HG03571 (cell line): ENCODE results near the gene SLC38A10.

Experiments
- ATAC-seq: cut with Tn5 transposase; IDR thresholded peaks from one replicate; pipeline ENCODE4 v1.9.1; 2021; ENCODE audit not compliant: unreplicated experiment

The SLC38A10 gene

DNA sequence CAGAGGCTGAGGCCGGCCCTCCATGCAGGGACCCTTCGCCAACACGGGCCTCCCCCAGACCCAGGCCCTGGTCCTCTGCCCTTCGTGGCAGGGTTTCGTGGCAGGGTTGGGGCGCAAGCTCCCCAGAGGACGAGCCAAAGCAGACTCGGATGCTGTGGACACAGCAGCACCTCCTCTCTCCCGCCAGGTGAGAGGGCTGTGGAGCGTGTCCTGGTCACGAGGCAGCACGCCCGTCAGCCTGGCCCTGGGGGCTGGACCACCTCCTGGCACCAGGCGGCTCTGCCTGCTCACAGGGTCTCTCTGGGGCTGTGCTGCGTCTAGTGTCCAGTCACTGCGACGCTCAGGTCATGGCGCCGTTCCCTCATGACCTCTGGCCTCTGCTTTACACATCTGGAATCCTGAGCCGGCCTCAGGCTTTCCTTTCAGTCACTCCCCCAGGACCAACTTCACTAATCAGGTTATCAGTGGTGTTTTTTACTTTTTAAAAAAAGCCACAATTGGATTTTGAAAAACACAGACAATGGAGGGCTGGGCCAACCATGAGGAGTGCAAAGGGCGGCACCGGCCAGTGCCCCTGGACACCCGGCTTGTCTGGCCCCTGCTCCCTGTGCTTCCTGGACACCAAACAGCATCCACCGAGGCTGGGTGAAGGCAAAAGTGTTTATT, 50.6 kb downstream of the SLC38A10 start:
- no peak for ATAC-seq

DNA sequence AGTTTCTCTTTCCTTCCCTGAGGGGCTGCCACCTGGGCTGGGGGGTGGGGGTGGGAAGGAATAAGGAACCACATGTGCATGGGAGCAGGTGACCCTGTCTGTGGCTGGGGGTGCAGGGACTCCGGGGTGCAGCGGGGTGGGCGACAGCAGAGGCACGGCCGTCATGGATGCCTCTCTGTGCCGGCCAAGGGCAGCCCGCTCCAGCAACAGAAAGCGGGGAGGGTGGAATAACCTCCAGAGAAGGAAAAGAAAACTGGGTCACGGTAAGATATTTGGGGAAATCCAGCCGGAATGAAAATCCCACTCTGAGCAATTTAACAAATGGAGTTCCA, 51.8 kb downstream of the SLC38A10 start:
- no peak for ATAC-seq

DNA sequence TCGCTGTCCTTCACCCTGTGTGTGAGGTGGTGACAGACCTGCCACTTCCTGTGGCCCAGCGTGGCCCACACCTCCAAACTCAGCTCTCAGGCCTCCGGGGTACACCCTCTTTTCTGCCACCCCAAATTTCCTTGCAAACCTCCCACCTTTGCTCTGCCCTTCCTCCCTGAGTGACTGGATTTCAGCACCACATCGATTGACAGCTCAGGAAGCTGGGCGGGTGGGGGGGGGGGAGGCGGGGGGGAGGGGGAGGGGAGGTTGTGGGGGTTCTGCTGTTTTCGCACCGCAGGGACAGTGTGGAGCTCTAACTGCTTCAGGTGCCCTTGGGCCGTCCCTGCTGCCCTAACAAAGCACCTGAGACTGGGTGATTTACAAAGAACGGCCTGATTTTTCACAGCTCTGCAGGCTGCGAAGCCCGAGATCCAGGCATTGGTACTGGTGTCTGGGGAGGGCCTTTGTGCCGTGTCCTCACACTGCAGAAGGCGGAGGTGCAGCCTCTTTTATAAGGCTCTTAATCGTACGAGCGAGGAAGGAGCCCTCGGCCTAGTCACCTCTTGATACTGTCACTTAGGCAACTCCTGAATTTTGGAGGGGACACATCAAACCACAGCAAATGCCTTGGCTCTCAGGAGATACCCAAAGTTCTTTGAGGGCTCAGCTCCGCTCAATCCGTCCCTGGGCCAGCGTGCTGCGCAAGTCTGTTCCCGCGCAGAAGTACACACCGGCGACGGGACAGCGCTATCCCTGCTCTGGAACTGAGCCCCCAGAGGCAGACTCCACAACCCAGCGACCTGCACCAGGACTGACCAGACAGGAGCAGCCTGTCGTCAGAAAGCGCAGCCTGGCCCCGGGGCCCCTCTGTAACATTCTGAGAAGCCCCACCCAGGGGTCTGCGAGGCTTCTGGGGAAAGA, 52.4 kb downstream of the SLC38A10 start:
- ATAC-seq = no peak

DNA sequence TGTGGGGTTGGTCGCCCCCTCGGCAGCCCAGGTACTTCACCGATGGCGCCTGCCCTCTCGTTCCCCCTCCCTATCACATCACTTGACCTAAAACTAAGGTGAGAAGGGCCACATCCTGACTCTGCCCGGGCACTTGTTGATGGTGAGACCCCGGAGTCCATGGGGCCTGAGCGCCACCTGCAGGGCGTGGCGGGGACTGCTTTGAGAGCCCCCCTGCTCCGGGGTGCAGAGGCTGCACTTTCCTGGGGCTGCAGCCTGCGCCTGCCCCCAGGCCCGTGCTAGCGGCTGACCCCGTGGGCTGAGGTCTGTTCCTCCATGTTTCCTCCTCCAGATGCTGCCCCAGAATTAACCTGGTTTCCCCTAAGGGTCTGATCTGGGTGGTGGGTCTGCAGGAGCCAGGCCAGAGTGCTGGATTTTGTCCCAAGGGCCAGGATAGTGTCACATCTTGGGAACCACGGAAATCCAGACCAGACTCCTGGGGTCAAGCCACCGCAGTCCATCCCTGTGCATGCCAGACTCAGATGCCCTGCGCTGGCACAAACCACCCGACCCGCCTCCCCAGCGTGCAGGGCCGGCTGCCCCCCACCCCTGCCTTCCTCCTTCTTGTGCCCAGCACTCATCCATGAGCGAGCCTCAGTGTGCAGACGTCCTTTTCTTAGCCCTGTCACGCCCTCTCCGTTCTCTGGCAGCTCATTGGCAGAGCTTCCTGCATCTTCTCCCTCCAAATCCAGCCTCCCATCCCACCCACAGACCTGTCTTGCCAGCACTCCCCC, 53.3 kb downstream of the SLC38A10 start:
- ATAC-seq = no peak

DNA sequence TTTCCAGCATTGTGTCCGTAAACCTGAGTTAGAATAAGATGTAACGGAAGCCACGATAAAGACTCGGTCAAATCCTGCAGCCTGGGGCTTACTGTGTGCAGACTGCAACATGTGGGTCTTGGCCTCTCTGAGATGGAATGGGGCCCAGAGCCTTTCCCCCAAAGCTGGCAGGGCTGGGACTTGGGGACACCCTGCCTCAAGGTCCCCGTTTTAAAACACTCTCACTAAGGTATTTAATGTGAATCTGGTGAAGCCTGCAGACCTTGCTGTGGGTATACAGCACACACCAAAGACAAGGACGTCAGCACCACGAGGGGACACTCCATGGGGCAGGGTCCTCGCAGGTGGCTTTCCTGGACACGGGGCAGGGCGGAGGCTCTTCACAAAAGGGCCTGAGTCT, 53.9 kb downstream of the SLC38A10 start:
- ATAC-seq = no peak

DNA sequence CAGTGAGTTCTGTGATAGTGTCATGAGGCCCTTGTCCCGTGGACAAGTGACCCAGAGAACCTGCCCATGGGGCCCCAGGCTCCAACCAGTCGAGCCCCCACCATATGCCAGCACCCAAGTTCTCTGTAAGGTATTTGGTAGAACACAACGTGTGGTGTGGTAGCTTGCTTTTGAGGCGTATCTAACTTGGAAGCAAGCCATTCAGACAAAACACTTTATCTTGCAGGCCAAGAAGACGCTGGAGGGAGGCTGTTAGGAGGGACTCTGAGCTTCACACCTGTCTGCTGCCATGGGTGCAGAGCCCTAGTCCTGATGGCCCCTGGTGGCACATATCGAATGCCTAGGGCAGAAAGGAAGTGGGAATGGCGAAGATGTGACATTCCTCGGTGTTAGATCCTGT, 54.3 kb downstream of the SLC38A10 start:
- no peak for ATAC-seq

DNA sequence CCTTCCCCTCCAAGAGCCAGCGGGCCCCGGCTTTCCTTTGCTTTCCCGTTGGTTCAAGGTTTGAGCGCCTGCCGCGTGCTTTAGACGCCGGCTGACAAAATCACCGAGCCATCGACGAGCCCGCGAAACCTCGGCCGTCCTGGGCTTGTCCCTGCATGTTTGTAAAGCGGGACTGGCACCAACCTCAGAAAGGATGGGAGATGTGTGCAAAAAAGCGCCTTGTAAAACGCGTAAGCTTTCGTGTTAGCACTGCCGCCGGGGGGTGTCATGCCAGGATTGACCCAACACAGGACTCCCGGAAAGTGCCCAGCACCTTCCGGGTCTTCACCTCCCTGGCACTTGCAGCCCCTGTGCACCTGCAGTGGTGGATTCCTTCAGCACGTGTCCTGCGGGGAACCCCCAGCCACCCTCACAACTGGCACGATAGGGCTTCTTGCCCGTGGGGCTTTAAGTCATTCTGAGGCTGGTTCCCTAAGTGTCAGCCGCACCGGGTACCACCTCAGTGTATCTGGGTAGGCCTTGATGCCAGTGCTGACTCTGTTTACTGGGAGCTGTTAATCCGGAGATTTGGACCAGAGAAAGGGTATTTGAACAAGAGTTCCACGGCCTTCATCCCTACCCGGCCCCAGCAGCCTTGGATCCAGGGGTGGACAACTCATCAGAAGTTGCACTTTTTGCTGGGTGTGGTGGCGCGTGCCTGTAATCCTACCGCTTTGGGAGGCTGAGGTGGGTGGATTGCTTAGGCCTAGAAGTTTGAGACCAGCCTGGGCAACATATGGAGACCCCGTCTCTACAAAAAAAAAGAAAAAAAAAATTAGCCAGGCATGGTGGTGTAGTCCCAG, 55.2 kb downstream of the SLC38A10 start:
- ATAC-seq = no peak

DNA sequence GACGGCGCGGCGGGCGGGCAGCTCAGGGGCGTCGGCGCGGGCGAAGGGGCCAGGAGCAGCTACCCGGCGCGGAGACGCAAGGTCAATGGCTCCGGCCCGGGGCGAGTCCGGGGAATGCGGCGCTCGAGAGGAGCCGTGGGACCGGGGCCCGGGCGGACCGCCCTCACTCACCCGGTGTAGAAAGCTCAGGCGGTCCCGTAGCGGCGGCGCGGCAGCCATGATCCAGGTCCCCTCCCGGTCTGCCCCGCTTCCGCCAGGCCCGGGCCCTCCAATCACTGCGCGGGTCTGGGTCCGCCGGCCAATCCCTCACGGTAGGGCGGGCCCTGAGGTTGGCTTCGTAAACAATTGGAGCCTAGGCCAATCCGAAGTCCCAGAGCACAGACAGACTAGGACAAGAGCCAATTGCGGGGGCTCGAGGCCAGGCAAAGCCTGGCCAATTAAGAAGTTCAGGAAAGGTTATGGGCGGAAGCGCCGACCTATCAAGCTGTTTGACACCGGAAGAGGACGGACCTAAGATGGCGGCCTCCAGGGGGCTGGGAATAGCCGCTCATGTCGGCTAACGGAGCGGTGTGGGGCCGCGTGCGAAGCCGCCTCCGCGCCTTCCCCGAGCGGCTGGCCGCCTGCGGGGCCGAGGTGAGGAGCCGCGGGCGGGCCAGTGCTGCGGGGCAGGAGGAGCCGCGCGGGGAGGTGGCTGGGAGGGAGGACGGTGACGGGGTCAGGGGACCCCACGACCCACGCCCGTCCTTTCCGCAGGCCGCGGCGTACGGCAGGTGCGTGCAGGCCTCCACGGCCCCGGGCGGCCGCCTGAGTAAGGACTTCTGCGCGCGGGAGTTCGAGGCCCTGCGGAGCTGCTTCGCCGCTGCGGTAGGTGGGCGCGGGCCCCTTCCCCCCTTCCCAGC, 56.0 kb downstream of the SLC38A10 start, which contains the start of the genes NDUFAF8 and TEPSIN:
Gene NDUFAF8 (plus strand): TSS at position 504 of the 899 bp plus-strand sequence. CDS start 46 bp downstream, at position 550.
Gene TEPSIN (minus strand): TSS at position 241 of the 899 bp plus-strand sequence. CDS start 22 bp downstream, at position 219.
- peak; percentile 87 for ATAC-seq

DNA sequence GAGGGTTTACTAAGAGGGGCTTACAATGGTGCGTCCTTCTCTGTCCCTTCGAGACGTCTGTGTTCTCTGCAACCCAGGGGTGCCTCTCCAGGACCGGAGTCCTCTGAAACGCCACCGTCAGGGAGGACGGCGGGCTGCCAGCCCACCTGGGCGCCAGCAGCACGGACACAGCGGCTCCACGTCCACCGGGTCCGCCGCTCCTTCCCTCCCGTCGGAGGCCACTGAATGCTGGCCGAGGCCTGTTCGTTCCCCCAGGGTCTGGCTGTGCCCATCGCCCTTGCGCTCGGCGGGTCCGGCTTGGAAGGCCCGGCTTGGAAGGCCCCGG, 56.7 kb downstream of the SLC38A10 start:
- ATAC-seq = peak; percentile 4

DNA sequence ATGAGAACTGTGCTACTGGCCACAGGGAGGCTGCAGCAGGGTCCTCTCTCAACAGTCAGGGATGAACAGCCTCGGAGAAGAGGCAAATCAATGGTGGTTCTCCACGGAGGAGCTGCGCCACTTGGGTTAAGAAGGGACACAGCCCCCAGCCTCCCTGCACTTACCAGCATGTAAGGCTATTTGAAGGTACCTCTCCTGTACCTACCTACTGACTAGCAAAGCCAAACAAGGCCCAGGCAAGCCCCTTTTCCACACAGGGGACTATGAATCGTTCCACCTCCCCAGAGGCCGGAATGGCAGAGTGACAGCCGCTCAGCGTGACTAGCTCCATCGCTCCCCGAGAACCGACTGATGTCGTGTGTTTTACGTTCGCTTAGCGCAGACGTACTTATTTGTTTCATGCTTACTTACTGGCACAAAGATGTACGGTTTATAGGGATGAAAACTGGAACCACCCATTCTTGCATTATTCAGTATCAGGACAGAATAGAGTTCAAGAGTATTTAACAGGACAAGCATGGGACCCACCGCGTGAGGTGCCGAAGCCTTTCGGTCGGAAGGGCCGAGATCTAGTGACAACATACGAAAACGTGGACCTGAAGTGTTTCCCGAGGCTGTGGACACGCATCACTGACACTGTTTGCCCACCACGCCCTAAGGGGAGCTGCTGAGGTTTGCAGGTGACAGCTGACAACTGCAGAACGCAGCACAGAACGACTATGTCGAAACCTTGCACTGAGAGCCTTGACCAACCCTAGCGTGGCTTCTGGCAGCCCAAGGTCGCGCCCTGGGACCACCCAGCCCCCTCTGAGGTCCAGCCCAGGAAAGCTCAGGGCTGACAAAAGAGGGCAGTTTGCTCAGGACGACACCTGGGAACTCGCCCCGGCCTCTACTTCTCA, 57.3 kb downstream of the SLC38A10 start:
- ATAC-seq = no peak

DNA sequence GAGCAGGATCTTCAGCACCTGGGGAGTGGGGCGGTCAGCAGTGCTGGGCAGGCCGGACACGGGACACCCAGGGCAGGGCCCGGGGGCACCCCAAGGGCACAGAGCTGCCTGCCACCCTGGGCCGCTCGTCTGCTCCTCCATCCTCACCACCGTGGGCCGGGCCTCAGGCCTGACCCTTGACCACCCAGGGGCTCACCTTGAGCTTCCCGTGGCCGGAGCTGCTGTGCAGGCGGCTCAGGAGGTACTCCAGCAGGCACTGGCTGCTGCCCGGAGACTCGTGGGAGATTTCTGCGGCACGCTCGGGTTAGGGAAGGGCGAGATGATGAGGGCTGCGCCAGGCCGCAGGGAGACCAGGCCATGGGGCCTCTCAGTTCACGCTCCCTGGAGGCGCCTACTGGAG, 58.3 kb downstream of the SLC38A10 start:
- no peak for ATAC-seq

DNA sequence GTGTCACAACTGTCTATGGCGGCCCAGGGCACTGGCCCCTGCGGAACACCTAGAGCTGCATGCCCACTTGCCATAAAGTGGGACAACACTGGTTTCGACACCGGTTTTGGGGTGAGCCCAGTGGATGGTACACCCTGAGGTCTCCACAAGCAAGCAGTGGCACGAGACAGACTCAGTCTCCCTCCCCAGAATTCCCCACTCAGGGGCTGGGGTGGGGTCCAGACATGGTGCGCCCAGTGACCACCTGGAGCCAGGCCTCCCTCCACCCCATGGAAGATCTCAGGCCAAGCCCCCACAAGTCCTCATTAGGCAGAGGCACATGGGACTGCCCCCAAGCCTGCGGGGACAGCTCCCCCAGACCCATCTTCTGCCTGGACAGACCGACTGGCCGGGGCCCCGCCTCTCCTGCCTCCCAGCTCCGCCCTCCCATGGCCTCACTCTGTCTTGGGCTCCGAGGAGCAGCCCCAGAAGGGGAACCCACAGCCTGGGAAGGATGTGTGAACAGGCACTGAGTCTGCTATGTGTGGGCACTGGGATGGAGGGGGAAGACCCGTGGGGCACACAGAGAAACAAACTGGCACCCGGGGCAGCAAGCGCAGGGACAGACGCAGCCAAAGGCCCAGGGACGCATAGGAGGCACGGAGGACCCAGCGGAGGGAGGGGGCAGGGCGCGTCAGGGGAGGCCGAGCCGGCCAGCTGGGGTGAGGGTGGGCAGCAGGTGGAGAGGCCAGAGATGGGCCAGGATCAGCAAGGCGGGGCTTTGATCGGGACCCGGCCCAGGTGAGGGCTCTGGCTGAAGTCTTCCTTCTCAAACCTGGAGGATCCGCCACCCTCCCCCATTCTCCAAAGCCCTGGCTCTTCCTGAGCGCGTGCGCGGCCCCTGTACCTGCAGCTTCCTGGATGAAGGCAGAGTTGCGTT, 59.0 kb downstream of the SLC38A10 start:
- no peak for ATAC-seq

DNA sequence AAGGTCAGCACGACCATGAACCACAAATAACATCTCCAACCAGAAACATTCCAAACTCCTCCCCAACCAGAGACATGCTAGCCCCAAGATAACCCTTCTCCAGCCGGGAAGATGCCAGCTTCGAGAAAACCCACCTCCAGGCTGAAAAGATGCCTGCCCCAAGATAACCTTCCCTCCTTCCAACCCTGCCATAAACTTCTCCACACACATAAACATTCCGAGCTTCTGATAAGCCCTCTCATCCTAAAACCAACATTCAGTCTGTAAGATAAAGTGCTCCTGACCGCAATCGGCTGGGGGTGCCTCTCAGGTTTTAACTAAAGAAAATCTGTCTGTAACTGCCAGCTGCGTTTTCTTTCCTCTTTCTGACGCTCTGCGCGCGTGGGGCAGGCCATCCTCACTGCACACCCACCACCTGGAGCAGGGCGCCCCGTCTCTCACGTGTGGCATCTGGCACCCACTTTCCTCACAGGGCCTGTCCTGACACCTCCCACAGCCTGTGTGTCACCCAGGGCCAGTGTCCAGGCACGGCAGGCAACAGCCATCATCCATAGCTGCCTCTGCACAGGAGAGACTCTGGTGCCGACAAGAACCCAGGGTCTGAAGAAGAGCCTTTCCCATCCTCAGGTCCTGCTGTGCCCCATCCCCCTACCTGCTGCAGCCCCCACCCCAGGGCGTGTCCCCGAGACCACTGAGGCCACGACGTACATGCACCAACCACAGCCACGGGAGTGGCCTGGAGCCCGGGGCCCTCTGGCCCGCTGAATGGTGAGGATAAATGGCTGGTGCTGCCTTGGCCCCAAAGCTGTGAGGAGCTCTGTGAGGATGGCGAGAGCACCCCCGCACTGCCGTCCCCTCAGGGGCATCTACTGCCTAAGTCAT, 59.9 kb downstream of the SLC38A10 start:
- ATAC-seq = no peak

DNA sequence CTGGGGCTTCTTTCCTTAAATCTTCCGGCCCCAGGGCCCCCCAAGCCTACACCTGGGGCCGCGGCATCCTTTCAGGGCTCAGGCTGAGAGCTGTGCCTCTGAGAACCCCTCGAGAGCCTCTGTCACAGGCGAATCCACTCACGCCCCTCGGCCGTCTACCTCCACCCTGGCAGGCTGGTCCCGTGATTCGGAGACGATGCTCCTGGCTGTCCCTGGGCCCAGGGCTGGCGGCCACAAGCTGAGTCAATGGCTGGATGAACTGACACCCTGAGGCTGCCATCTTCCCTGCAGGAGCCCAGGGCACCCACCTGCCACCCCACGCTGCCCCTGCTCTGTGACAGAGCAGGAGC, 60.6 kb downstream of the SLC38A10 start:
- ATAC-seq = no peak

DNA sequence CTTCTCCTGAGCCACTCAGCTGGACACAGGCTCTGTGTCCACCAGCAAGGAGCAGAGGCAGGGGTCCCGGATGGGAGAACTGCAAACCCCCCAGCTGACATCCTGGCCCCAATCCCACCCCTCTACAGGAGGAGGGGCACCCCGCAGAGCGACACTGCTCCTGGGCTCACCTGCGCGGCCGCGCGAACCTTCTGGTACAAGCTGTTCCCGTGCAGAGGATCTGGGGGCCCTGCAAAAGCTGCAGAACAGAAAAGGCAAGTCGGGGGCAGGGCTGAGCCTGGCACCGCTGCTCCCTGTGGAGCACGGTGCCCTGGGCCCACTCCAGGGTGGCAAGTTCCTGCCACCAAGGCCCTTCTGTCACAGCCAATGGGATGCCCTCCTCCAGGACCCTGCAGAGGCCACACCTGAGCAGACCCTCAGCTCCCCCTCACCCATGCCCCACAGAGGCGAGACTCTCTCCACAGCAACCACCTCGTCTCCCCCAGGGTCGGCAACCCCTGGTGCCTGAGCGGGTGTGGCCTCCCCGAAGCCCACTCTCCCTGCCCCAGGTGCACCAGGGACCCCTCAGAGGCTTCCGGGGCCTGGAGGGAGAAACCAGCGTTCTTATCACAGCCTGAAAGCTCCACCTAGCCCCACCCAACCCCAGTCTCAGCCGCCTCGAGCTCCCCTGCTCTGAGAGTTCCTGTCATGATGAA, 61.1 kb downstream of the SLC38A10 start:
- ATAC-seq = no peak

DNA sequence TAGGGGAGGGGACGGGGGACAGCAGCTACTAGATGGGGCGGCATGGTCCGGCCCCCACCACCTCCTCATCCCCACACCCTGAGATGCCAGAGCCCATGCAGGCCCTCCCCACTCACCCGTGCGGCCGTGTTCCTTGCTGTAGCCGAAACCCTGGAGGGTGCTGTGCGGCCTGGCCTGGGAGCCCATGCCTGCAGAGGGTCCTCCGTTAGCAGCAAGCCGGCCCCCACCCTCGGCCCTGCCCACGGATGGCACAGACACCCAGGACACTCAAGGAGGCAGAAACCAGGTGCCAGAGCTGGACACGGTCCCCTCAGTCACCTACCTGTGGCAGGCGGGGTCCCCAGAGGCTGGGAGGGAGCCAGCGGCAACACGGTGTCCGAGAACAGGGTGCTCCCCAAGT, 61.8 kb downstream of the SLC38A10 start:
- ATAC-seq = no peak
